Measurements from ENCODE around the gene MPI. TPM values are rescaled to one million over a fixed set of nuclear protein-coding genes. Genes with fewer than 3 reads are reported as not detected.

The MPI gene
- total and polyA plus RNA-seq, 2 of the 8 experiments (the other 6 are each of a cell fraction or from before 2014, with no cell fraction given) = 31.0 to 74.8 TPM

GRCh38 chr15:74895830-74896229 is 6.0 kb downstream of the MPI start (continued):
- TF ChIP-seq HDAC6 (IDR thresholded peaks at IDR 0.05; ENCODE audit: low read depth, low read length) (no peak), POLR2A (IDR thresholded peaks at IDR 0.05; ENCODE audit: control extremely low read depth in 1 of 2, low read depth in 2 of 2, low read length in 2 of 2) (no peak), TEAD4 (IDR thresholded peaks at IDR 0.05; ENCODE audit: low read depth, low read length) (no peak), SP2 (IDR thresholded peaks at IDR 0.05; ENCODE audit: low read length) (no peak), SIX5 (IDR thresholded peaks at IDR 0.05; ENCODE audit: low read depth, low read length) (no peak)
